H1 (cell line): ENCODE measurements around the gene NR1D2.

Experiments
- EP300 ChIP-seq, 2 experiments: IDR thresholded peaks; 1 replicate in 1 of 2; 2 replicates in 1 of 2; pipeline ENCODE4 v1.6.1; 2011 to 2012; ENCODE audit warnings: low read depth in 2 of 2, low read length in 2 of 2, mild to moderate bottlenecking in 2 of 2, borderline replicate concordance in 1 of 2, inconsistent platforms in 1 of 2, moderate library complexity in 1 of 2
- JUN ChIP-seq: IDR thresholded peaks from 2 replicates; pipeline ENCODE4 v1.6.1; 2011; ENCODE audit warnings: low read depth, mild to moderate bottlenecking, improper control_type of control experiment, low read length
- NANOG ChIP-seq: IDR thresholded peaks from 2 replicates; pipeline ENCODE4 v1.6.1; 2011; ENCODE audit warnings: low read length, low read depth, mild to moderate bottlenecking, inconsistent platforms; ENCODE audit not compliant: insufficient read depth, poor library complexity, severe bottlenecking
- PHF8 ChIP-seq: fragments of 200-600 bp; sonication (generic); conservative IDR thresholded peaks from 2 replicates; pipeline ENCODE4 v1.7.1; 2012; ENCODE audit warnings: low read depth, mild to moderate bottlenecking, inconsistent platforms, low read length, moderate library complexity
- POLR2A ChIP-seq, 2 experiments: IDR thresholded peaks; 1 replicate in 1 of 2; 2 replicates in 1 of 2; pipeline ENCODE4 v1.6.1; 2011; ENCODE audit warnings: low read depth in 2 of 2, low read length in 2 of 2, mild to moderate bottlenecking in 2 of 2; ENCODE audit errors: control extremely low read depth in 1 of 2
- RFX5 ChIP-seq: IDR thresholded peaks from 2 replicates; pipeline ENCODE4 v1.6.1; 2011; ENCODE audit warnings: low read depth, low read length, improper control_type of control experiment, borderline replicate concordance
- TF ChIP-seq, protein P1 (sequence below), 3 experiments: IDR thresholded peaks; 1 replicate in 2 of 3; 2 replicates in 1 of 3; pipeline versions ENCODE4 v1.5.1 to v1.6.1; 2011; ENCODE audit warnings: low read length in 3 of 3, mild to moderate bottlenecking in 3 of 3, inconsistent platforms in 2 of 3, low read depth in 1 of 3, moderate library complexity in 1 of 3; ENCODE audit not compliant: insufficient read depth in 1 of 3; ENCODE audit errors: control extremely low read depth in 1 of 3
- TF ChIP-seq, protein P2 (sequence below): IDR thresholded peaks from 2 replicates; pipeline ENCODE4 v1.6.1; 2012; ENCODE audit warnings: low read length, inconsistent platforms
- TF ChIP-seq, protein P3 (sequence below): IDR thresholded peaks from 2 replicates; pipeline ENCODE4 v1.6.1; 2012; ENCODE audit warnings: inconsistent platforms

DNA sequence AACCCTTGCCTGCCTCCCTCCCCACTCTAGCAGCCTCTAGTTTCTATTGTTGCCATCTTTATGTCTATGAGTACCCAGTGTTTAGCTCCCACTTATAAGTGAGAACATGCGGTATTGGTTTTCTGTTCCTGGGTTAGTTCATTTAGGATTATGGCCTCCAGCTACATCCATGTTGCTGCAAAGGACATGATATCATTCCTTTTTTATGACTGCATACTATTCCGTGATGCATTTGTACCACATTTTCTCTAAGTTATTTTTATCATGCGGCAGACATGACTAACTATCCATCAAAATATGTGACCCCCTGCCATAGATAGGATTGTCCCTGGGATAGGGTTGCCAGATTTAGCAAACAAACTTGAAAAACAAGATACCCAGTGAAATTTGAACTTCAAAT lies 58.4 kb downstream of the NR1D2 start:
- TF ChIP-seq, protein P1, sequence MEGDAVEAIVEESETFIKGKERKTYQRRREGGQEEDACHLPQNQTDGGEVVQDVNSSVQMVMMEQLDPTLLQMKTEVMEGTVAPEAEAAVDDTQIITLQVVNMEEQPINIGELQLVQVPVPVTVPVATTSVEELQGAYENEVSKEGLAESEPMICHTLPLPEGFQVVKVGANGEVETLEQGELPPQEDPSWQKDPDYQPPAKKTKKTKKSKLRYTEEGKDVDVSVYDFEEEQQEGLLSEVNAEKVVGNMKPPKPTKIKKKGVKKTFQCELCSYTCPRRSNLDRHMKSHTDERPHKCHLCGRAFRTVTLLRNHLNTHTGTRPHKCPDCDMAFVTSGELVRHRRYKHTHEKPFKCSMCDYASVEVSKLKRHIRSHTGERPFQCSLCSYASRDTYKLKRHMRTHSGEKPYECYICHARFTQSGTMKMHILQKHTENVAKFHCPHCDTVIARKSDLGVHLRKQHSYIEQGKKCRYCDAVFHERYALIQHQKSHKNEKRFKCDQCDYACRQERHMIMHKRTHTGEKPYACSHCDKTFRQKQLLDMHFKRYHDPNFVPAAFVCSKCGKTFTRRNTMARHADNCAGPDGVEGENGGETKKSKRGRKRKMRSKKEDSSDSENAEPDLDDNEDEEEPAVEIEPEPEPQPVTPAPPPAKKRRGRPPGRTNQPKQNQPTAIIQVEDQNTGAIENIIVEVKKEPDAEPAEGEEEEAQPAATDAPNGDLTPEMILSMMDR (IDR thresholded peaks at IDR 0.05; ENCODE audit: control extremely low read depth in 1 of 3, insufficient read depth in 1 of 3, low read depth in 1 of 3, low read length in 3 of 3): no peak
- TF ChIP-seq, protein P2, sequence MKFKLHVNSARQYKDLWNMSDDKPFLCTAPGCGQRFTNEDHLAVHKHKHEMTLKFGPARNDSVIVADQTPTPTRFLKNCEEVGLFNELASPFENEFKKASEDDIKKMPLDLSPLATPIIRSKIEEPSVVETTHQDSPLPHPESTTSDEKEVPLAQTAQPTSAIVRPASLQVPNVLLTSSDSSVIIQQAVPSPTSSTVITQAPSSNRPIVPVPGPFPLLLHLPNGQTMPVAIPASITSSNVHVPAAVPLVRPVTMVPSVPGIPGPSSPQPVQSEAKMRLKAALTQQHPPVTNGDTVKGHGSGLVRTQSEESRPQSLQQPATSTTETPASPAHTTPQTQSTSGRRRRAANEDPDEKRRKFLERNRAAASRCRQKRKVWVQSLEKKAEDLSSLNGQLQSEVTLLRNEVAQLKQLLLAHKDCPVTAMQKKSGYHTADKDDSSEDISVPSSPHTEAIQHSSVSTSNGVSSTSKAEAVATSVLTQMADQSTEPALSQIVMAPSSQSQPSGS: no peak
- no peak for TF ChIP-seq NANOG
- TF ChIP-seq POLR2A (IDR thresholded peaks at IDR 0.05; ENCODE audit: control extremely low read depth in 1 of 2, low read depth in 2 of 2, low read length in 2 of 2): no peak
- TF ChIP-seq JUN: no peak
- no peak for TF ChIP-seq RFX5
- no peak for TF ChIP-seq PHF8
- TF ChIP-seq, protein P3, sequence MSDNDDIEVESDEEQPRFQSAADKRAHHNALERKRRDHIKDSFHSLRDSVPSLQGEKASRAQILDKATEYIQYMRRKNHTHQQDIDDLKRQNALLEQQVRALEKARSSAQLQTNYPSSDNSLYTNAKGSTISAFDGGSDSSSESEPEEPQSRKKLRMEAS: no peak
- no peak for TF ChIP-seq EP300 (IDR thresholded peaks at IDR 0.05; ENCODE audit: borderline replicate concordance in 1 of 2, low read depth in 2 of 2, low read length in 2 of 2)
